NCI-H2029 treated with DMSO at 0.1 percent for 48 hours (cell line): ENCODE data around the gene TREX2.
A peak's percentile ranks its signal among the peaks of the same experiment; 100 is the strongest.

ENCODE experiments used
- DNase-seq: peaks from one replicate; lab custom pipeline; 2025; lab: John Stamatoyannopoulos, UW

Gene TREX2

DNA sequence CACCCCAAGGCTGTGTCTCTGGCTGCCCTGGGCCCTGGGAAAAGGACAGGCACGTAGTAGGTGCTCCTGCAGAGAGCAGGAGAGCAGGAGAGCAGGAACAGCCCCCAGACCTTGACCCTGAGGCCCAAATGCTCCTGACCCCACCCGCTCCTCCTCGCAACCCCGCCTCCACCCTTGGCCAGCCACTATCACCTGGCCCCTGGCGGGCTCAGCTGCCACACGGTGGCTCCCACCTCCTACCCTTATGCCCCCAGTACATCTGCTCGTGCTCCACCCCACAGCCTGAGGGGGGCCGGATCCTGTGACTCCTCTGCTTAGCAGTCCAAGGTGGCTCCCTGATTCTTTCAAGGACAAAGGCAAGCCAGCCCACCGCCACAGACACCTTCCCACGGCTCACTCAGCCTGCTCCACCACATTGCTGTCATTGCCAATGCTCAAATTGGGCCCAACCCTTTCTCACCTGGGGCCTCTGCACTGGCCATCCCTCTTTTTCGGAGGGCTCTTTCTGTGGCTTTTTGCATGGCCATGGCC is 30.0 kb upstream of the TREX2 start:
- DNase-seq = no peak

DNA sequence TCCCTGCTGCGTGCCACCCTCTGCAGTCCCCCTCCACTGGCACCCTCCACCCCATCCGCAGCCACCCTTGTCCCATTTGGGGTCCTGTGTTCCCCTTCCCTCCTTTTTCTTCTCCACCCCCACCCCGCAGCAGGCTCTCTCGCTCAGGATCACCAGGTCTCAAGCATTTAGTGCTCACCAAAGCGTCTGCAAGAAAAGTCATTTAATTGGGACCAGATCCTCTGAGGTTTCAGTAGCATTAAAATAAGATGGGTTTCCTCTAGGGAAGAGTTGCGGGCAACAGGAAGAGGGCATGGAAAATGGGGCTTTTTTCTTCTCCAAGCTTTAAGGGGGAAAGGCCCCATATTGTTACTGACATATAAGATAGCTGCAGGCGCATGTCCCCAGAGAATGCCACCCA is 29.4 kb upstream of the TREX2 start:
- DNase-seq = no peak

DNA sequence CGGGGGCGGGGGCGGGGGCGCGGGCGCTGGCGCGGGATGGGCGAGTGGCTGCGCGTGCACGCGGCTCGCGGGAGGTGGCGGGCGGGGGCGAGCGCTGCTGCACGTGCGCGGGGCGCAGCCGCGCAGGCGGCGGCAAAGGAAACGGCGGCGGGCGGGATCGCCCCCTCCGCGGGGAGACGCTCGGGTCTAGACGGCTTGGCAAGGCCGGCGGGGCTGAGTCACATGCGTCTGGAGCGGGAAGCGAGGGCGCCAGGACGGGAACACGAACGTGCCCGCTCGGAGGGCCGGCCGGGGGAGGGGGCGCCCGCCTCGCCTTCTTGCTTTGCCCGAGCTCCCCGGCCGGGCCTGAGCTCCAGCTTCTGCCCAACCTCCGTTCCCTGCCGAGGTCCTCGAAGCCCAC is 28.9 kb upstream of the TREX2 start:
- no peak for DNase-seq

DNA sequence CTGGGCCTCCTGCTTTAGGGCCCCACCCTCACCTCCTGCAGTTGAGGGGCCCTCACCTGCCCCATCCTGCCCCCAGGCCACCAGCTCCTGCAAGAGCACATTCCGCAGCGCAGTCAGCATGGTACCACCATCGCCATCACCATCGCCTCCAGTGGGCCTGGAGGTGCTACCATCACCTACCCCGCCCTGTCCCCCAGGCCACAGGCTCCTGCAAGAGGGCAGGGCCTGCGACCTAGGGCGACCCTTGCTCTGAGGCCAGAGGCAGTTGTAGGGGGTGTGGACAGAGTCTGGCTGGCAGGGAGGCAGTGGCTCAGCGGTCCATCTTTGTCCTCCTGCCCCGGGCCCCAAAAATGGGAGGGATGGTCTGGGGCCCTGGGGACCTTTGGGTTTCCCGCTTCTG is 28.4 kb upstream of the TREX2 start:
- DNase-seq = no peak

DNA sequence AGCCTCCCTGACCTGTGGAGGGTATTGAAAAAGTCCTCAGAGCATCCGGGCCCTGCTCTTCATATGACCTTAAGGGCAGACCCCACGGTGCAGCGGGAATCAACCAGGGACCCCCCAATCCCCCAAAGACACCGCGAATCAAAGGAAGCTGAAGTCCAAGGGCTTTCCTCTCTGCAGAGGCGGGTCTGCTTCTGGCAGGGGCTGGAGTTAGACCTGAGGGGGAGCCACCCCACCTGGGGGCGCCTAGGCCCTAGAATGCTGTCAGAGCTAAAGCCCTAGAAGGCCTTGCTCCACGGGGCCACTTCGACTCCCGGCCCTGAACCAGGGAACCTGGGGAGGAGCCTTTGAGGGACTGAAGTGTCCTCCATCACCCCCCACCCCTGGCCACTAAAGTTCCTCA is 27.3 kb upstream of the TREX2 start:
- no peak for DNase-seq

DNA sequence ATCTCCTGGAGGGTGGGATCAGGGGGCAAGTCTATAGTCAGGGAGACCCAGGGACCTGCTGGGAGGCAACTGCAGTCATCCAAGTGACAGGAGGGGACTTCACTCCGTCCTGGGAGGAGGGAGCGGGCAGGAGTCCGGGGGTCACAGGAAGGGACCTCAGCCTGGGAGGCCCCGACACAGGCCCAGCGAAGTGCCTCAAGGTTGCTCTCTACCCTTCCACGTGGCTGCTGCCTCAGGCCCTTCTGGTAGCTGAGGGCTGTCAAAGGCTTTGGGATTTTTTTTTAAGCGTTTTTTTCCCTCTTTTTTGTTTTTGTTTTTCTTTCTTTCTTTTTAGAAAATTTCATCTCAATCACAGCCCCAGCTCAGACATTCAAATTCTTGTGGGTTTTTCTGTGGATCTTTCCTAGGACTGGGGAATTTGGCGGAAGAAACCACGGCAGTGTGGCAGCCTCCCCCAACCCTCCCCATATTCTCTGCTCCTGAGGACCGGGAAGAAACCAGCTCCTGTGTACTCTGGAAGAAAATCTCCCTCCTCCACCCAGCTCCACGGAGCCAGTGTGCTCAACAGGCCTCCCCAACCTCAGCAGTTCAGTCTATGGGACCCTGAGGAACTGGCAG is 25.9 kb upstream of the TREX2 start:
- no peak for DNase-seq

DNA sequence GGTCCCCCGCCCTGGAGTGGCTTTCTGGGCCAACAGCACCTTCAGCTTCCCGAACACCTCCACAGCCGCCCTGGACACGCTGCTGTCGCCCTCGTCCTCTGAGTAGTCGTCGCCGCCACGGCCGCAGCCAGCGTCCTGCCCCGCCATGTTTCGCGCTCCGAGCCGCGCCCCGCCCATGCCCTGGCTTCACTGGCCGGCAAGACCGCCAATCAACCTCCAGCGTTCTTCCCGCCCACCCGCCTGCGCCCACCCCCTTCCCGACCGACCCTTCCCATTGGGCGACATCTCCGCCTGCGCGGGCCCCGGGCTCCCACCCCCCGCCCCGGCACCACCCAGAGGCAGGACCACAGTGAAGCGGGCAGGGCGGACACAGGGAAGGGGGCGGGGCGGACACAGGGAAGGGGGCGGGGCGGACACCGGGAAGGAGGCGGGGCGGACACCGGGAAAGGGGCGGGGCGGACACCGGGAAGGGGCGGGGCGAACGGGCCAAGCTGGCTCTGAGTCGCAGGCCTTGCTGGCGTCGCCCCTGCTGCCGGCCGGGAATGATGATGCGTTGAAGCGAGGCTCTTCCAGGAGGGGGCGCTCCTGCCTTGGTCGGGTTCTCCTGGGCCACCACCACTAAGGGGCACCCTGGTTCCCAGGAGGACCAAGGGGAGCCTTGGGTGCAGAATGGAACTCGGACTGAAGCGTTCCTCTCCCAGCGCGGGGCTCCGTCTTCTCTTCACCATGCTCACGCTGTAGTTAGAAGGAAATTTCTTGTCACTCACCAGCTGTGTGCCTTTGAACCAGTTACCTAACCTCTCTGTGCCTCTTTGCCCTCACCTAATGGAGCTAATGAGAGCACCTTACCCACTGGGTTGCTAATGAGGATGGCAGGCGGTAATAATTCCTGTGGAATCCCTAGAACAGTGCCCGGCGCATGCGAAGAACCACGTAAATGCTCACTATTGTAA is 24.8 kb upstream of the TREX2 start, which contains the start of gene HAUS7:
TSS of gene HAUS7 (minus strand) at position 166 of the 953 bp plus-strand sequence. CDS start at position 147, 19 bp downstream.
- peak; percentile 39 for DNase-seq

DNA sequence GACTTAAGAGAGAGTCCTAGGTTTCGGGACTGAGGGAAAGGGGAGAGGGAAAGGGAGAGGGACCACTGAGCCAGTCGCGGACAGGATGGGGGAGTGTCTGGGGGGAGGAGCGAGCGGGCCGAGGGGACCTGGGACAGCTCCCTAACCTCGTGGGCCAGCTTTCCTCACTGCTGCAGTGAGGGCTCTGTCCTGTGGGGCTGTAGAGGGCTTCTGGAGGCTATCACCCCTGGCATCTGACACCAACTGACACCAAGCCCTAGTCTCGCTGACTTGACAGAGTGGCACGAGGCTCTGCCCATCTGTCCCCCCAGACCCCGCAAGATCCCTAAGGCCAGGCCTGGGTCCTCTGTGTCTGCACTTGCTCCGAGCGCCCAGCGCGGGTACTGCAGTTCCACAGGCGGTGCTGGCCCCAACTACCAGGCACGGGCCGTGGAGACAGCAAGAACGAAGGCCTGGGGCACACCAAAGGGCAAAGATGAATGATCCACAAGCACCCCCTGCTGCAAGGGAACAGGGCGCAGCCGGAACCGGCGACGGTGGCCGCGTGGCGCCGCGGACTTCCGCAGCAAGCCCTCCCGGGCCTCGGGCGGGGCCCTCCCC is 24.1 kb upstream of the TREX2 start:
- DNase-seq = no peak

DNA sequence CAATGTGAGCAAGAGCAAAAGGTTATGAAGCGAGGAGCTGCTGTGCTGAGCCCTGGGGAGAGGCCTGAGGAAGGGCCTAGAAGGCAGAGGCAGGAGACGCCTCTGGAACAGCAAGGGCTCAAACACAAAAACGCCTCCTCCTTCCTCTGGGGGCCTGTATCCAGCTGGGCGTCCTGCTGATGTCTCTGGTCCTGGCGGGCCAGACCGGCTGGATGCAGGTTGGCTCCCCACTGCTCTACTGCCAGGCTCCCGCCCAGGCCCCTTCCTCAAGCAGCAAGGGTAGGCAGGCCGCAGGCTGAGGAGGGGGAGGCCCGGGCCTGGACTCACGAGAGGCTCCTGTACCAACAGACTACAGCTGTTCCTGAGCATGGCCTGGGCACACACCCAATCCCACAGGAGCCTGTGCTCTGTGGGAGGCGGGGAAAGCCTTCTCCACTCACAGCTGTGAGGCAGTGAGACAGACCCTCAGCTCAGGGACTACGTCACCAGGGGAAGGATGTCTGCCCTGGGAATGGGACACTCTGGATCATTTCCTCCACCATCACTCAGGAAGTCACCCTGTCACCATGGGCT is 22.2 kb upstream of the TREX2 start:
- no peak for DNase-seq

DNA sequence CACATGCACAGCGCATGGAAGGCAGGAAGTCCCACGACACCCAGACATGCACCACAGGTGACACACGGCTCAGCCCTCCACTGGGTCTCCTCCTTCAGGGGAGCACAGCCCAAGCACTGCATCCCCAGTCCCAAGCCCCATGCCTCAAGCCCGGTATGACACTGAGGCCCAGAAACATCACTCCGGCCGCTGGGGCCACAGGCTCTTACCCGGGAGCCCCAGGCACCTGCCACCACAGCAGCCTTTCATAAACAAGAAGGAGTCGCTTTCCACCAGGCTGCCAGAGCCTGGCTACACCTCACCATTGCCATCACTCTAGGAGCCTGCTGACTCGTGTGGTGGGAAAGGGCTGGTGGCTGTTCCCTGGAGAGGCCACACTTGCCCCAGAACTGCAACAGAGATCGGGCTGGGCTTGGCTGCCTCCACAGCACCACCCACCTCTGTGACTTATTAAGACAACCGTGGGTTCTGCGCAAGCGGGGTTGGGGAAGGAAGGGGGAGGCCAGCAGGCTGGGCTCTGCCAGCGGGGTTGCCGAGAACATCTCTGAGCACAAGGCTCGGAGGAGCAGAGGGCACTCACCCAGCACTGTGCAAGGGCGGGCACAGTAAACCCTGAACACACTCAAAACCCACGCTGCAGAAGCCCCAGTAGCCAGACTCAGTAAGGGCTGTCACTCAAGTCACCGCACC is 20.0 kb upstream of the TREX2 start:
- no peak for DNase-seq

DNA sequence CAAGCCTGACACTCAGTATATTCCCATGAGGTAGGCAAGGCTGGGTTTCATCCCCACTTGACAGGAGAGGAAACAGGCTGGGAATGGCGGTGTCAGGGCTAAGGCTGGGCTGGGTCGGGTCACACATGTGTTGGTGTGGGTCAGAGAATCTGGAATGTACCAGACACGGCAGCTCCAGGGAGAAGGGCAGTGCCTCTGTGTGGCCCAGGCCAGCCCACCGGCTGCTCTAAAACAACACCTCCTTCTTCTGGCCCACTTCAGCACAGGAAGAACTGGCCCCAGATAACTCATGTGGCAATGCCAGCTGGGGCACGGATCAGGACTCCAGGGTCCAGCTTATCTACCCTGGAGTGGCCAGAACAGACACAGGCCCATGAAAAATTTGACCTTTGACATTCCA is 18.3 kb upstream of the TREX2 start:
- DNase-seq = no peak

DNA sequence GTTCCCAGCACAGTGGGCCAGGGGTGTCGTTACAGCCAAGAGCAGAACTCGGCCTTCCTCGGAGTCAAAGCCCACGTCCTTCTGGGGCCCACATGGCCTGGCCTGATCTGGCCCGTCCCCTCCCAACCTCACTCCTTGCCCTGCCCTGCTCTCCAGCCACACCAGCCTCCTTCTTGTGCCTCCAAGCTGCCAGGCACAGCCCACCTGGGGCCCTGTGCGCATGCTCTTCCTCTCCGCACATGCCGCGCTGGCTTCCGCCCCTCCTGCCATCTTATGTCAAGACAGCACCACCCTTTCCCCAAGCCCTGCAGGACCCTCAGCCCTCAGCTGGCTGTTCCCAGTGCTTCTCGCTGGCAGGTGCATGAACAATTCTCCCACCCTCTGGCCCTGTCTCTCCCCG is 17.7 kb upstream of the TREX2 start:
- DNase-seq = no peak

DNA sequence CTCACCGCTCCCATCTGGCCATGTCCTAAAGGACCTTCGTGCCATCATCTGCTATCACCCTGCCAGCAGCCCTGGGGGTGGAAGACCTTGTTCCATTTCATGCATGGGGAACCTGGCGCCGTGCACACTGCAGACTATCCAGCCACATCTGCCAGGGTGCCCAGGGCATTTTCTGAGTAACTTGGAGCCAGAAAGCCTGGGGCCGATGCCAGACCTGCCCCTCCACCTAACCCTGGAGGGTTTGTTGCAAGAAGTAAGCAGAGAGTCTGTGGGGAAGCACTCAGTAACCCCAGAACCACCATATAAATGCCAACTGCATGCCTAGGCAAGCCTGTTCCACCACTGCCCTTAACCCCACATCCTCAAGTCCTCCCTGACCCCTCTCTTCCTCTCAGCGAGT is 17.2 kb upstream of the TREX2 start:
- no peak for DNase-seq

DNA sequence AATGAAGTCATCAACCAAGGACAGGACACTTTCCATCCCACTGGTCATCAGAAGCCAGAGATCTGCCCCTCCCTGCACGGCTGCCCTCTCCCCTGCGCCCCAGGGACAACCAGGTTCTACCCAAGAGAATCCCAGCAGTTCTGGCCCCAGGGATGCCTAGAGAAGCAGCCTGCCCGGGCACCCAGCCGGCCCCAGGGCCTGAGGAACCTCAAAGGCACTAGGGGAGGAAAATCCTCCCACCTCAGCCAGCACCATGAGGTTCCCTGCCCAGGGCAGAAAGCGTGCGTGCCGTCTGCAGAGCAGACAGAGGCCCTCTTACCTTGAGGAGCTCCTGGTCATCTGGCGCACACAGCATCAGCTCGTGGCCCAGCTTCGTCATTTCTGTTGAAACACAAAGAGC is 16.4 kb upstream of the TREX2 start:
- DNase-seq = no peak

DNA sequence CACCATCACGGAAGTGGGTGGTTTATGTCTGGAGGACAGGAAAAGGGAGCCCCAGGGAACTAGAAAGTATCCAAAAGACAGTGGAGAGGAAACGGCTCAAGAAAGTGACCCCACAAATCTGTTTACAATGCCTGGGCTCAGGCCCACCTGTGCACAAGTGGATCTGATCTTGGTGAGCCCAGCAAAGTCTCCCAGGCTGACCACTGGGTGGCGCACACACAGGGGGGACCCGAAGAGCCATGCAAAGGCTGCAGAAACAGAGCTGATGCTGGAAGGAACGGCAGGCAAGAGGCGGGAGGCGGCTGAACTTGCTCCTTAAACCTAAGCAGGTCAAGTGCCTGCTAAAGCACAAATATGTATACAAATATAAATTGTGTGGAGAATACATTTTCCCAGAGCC is 15.0 kb upstream of the TREX2 start:
- DNase-seq = no peak

DNA sequence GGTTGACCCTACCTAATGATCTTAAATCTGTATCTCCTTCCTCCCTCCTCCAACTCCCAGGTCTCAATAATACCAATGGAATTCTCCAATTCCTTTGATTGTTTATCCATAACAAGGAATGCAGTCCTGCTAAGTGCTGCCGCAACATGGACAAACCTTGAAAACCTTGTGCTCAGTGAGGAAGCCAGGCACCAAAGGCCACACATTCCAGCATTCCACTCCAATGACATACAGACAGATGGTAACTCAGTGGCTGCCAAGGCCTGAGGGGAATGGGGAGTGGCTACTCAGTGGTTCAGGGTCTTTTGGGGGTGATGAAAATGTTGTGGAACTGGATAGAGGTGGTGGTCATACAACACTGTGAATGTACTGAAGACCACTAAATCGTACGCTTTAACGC is 14.1 kb upstream of the TREX2 start:
- no peak for DNase-seq

DNA sequence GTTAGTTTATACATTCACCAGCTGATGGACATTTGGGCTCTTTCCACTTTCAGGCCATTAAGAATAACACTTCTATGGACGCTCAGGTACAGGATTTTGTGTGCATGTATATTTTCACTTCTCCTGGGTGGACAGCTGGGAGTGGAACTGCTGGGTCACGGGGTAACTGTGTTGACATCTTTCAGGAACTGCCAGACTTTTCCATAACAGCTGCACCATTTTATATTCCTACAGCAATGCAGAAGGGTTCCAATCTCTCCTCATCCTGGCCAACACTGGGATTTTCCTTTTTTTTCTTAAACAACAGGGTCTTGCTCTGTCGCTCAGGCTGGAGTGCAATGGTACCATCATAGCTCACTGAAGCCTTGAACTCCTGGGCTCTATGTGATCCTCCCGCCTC is 12.6 kb upstream of the TREX2 start:
- DNase-seq = no peak

DNA sequence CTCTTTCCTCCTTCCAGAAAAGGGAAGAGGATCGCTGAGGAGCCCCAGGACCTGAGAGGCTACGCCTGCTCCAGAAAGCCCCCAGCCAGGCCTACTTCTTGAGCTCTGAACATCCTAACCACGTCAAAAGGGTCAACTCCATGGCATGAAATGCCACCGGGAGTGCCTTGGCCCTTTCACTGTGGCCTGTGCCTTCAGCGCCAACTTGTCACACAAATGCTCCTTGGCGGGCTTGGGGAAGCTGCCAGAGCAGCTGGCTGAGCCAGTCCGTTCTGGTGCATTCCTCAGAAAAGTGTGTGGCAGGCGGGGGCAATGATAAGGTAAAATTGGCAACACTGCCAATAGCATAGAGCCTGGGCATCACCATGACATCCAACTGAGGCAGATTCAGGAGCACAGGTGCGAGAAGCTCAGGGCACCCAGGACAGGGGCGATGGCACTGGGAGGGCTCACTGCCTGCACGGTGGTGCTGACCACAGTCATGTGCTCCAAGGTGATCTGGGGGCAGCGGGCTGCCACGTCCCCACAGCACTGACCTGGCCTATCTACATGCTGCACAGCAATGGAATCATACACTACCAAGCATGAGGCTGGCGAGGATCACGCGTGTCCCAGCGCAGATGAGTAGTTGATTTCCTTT is 12.1 kb upstream of the TREX2 start:
- DNase-seq = no peak

DNA sequence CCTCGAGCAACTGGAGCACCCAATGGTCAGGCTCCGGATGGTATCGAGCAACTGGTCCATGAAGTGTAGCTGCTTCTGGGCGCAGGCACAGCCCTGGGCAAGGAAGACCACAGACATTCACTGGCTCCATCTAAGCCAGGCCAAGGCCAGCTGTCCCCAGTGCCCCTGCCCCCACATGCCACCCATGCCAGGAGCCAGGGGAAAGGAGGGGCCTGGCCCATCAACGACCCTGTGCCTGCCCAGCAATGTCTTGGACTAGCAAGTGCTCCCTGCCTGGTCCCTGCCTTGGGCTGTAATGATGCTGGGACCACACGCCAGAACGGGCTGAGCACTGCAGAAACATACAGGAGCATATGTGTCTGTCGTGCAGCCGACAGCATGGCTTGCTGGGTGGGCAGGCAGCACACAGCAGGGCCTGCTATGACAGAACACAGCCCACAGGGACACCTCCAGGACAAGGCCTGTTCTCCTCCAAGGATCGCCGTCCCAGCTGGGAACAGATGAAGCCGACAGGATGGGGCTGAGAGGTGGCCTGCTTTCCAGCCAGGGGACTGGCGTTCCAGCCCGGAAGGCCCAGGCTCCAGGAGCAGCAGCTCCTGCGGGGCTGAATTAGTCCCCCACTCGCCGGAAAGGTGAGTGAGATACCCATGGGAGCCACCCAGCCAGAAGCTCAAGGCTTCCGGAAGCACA is 11.4 kb upstream of the TREX2 start:
- DNase-seq = no peak

DNA sequence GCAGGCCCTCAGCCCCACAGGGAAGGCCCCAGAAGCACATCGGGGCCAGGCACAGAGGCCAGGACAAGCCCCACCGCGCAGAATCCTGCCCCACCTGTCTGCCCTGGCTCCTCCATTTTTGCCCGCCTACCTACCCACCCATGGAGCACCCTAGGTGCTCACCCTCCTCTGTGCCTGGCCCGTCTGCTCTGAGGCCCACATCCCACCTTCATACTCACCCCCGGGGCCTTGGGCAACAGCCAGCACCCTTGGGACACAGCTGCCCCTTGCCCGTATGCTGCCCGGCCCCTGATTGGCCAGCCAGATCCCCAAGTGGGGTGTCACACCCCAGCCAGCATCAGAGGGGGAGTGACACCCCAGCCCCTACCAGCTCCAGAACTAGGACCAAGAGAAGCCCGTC is 10.8 kb upstream of the TREX2 start:
- DNase-seq = no peak

DNA sequence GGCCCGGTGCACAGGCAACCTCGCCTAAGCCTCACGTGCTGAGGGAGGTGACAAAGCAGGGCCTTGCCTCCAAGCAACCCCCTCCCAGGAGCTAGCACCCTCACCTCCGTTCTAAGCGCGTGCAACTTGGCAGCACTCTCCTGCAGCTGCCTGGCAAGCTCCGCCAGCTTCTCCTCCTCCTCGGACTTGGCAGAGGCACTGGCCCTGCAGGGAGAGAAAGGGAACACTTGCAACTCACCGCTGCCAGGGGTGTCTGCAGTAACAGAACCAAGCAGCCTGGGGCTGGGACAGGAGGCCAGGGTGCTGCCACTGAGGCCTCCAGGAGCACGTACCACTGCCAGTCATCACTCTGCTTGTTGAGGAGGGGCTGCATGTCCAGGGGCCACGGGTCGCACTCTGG is 10.3 kb upstream of the TREX2 start:
- DNase-seq = no peak
